IMR-90 (cell line): ENCODE data around the gene SVIP. TPM values are rescaled to one million over a fixed set of nuclear protein-coding genes. Genes with fewer than 3 reads are reported as not detected.
A peak's percentile ranks its signal among the peaks of the same experiment; 100 is the strongest.

Experiments
- ATAC-seq: fragments of 200-7000 bp; cut with Tn5 transposase; 2 replicates; pipeline ENCODE4 v1.9.1; 2020; ENCODE audit warnings: low read depth, mild to moderate bottlenecking, moderate library complexity
- BruUV-seq: library from RNA; stranded (reverse); fragments of 400-500 nt; replicated peaks from 2 replicates; lab custom pipeline; 2021; lab: Mats Ljungman, UMichigan
- CTCF ChIA-PET: fragments of 300-600 bp; formaldehyde crosslinking; extraction: SDS; loops from one replicate; lab custom pipeline; 2021; ENCODE audit warnings: antibody characterized with exemption; lab: Yijun Ruan, JAX
- POLR2A ChIA-PET: fragments of 300-600 bp; sonication (Branson Sonifier 250); formaldehyde crosslinking; loops from one replicate; lab custom pipeline; 2022; ENCODE audit warnings: antibody characterized with exemption; ENCODE audit not compliant: unreplicated experiment; lab: Charles Lee
- DNase-seq: peaks from one replicate; pipeline ENCODE4 v3.0.0; 2013
- H2AFZ ChIP-seq: replicated peaks from 2 replicates; pipeline ENCODE3; 2013; ENCODE audit warnings: low read length, mild to moderate bottlenecking; ENCODE audit not compliant: poor library complexity
- H2AK5ac ChIP-seq: 2 replicates; pipeline ENCODE4 v1.6.1; 2013; ENCODE audit warnings: low read depth, low read length, inconsistent platforms
- H2AK9ac ChIP-seq: replicated peaks from 2 replicates; pipeline ENCODE3; 2013; ENCODE audit warnings: mild to moderate bottlenecking, low read depth, low read length, moderate library complexity; ENCODE audit not compliant: poor library complexity
- H2BK120ac ChIP-seq: 2 replicates; pipeline ENCODE4 v1.6.1; 2013; ENCODE audit warnings: low read depth, low read length, inconsistent platforms
- H2BK15ac ChIP-seq: 3 replicates; pipeline ENCODE4 v1.6.1; 2013; ENCODE audit warnings: low read depth, low read length, inconsistent platforms
- H2BK20ac ChIP-seq: 2 replicates; pipeline ENCODE4 v1.6.1; 2013; ENCODE audit warnings: low read depth, mild to moderate bottlenecking, inconsistent platforms, low read length, moderate library complexity
- H2BK5ac ChIP-seq: 2 replicates; pipeline ENCODE4 v1.6.1; 2013; ENCODE audit warnings: mild to moderate bottlenecking, low read depth, low read length, inconsistent platforms; ENCODE audit not compliant: poor library complexity, severe bottlenecking
- H3K14ac ChIP-seq: replicated peaks from 2 replicates; pipeline ENCODE4 v1.6.1; 2013; ENCODE audit warnings: low read depth, low read length, inconsistent platforms
- H3K18ac ChIP-seq: 2 replicates; pipeline ENCODE4 v1.6.1; 2013; ENCODE audit warnings: low read depth, low read length, control low read depth
- H3K23ac ChIP-seq: 2 replicates; pipeline ENCODE4 v1.6.1; 2013; ENCODE audit warnings: low read depth, low read length, inconsistent platforms
- H3K27ac ChIP-seq: 2 replicates; pipeline ENCODE4 v1.5.1; 2013; ENCODE audit warnings: mild to moderate bottlenecking, control low read depth, low read length; ENCODE audit not compliant: insufficient read depth
- H3K27me3 ChIP-seq: 2 replicates; pipeline ENCODE4 v1.6.1; 2013; ENCODE audit warnings: low read length; ENCODE audit not compliant: control insufficient read depth, insufficient read depth
- H3K36me3 ChIP-seq: 2 replicates; pipeline ENCODE4 v1.6.1; 2013; ENCODE audit warnings: low read length, mixed read lengths; ENCODE audit not compliant: control insufficient read depth, insufficient read depth
- H3K4ac ChIP-seq: 2 replicates; pipeline ENCODE4 v1.6.1; 2013; ENCODE audit warnings: low read depth, low read length, inconsistent platforms
- H3K4me1 ChIP-seq: 2 replicates; pipeline ENCODE4 v1.6.1; 2013; ENCODE audit warnings: low read length, mixed read lengths; ENCODE audit not compliant: control insufficient read depth, insufficient read depth
- H3K4me2 ChIP-seq: 2 replicates; pipeline ENCODE4 v1.6.1; 2013; ENCODE audit warnings: low read depth, mild to moderate bottlenecking, control low read depth, low read length, moderate library complexity
- H3K4me3 ChIP-seq: 2 replicates; pipeline ENCODE4 v1.5.1; 2013; ENCODE audit warnings: low read depth, mild to moderate bottlenecking, control low read depth, low read length, moderate library complexity; ENCODE audit not compliant: insufficient read depth
- H3K56ac ChIP-seq: 2 replicates; pipeline ENCODE4 v1.6.1; 2013; ENCODE audit warnings: low read length, inconsistent platforms; ENCODE audit not compliant: insufficient read depth; ENCODE audit errors: extremely low read depth
- H3K79me1 ChIP-seq, 2 experiments: 2 replicates each; pipeline ENCODE4 v1.6.1; 2013; ENCODE audit warnings: low read length in 2 of 2, inconsistent platforms in 1 of 2, low read depth in 1 of 2
- H3K9ac ChIP-seq: 2 replicates; pipeline ENCODE4 v1.6.1; 2013; ENCODE audit warnings: low read depth, low read length, control low read depth
- H3K9me1 ChIP-seq: 2 replicates; pipeline ENCODE4 v1.6.1; 2013; ENCODE audit warnings: low read length, inconsistent platforms; ENCODE audit not compliant: insufficient read depth
- H3K9me3 ChIP-seq: 2 replicates; pipeline ENCODE4 v1.6.1; 2013; ENCODE audit warnings: low read length; ENCODE audit not compliant: control insufficient read depth, insufficient read depth
- H4K20me1 ChIP-seq: 2 replicates; pipeline ENCODE4 v1.6.1; 2013; ENCODE audit warnings: low read length, inconsistent platforms; ENCODE audit not compliant: insufficient read depth
- H4K5ac ChIP-seq: 2 replicates; pipeline ENCODE4 v1.6.1; 2013; ENCODE audit warnings: mild to moderate bottlenecking, low read depth, low read length, control low read depth
- H4K8ac ChIP-seq, 2 experiments: 2 replicates each; pipeline ENCODE4 v1.6.1; 2013; ENCODE audit warnings: low read depth in 2 of 2, low read length in 2 of 2, control low read depth in 1 of 2, inconsistent platforms in 1 of 2
- H4K91ac ChIP-seq: 2 replicates; pipeline ENCODE4 v1.6.1; 2013; ENCODE audit warnings: low read depth, low read length, inconsistent platforms; ENCODE audit not compliant: insufficient read depth
- BHLHE40 ChIP-seq: fragments of 150-350 bp; IDR thresholded peaks from 2 replicates; pipeline ENCODE4 v1.6.1; 2016; ENCODE audit warnings: mild to moderate bottlenecking, low read depth, low read length
- CTCF ChIP-seq: conservative IDR thresholded peaks from 2 replicates; pipeline ENCODE4 v1.5.1; 2012; ENCODE audit warnings: mild to moderate bottlenecking, low read depth, low read length, improper control_type of control experiment
- RCOR1 ChIP-seq: IDR thresholded peaks from 2 replicates; pipeline ENCODE4 v1.6.1; 2012; ENCODE audit warnings: mild to moderate bottlenecking, low read length, improper control_type of control experiment; ENCODE audit not compliant: insufficient replicate concordance
- USF2 ChIP-seq: fragments of 150-350 bp; IDR thresholded peaks from 2 replicates; pipeline ENCODE4 v1.6.1; 2017; ENCODE audit warnings: mild to moderate bottlenecking, antibody characterized with exemption, low read length, low read depth
- WGBS, 2 experiments: methylation state at CpG; one replicate each; pipeline versions ENCODE4 v1.1.5 to v1.1.7; 2013; ENCODE audit warnings: missing lambda C conversion rate in 2 of 2; ENCODE audit not compliant: insufficient read length in 1 of 2; ENCODE audit errors: extremely low coverage in 2 of 2; 5-methylcytosine and 5-hydroxymethylcytosine counted together
- dilution Hi-C: fragments of 300-500 bp; cut with HindIII; formaldehyde crosslinking; loops from one replicate; pipeline ENCODE4 v1.14.3; 2018; ENCODE audit warnings: low sequenced_read_pairs; ENCODE audit not compliant: unreplicated experiment
- in situ Hi-C: fragments of 300-500 bp; cut with MboI; formaldehyde crosslinking; loops from 3 replicates; pipeline ENCODE4 v1.14.3; 2019; ENCODE audit warnings: low sequenced_read_pairs, inconsistent platforms, mixed read lengths
- intact Hi-C: fragments of 100-400 bp; cut with micrococcal nuclease; formaldehyde crosslinking; loops from 2 replicates; pipeline ENCODE4 v1.10.0; 2022
- polyA plus RNA-seq, 3 experiments: library from polyadenylated mRNA; depleted of rRNA; stranded (reverse); fragments of >200 nt; gene quantifications; 2 replicates each; pipeline ENCODE4 v1.2.3, GENCODE V29; 2012; ENCODE audit warnings: low replicate concordance in 1 of 3
- total RNA-seq: library from RNA; depleted of rRNA; stranded (reverse); fragments of >200 nt; gene quantifications from 2 replicates; pipeline ENCODE4 v1.2.3, GENCODE V29; 2012

The SVIP gene
- total and polyA plus RNA-seq, 2 of the 4 experiments (the other 2 are of a cell fraction), result 2.0 to 6.8 TPM

- Histone ChIP-seq H3K9me1 (no peaks in the 10 kb centered on the region), H2BK5ac (no peak overlapping the region), H3K18ac (no peak overlapping the region), H4K20me1 (no peaks in the 10 kb centered on the region), H3K14ac (no peak overlapping the region), H3K36me3 (peaks cover 2% of the 10 kb centered on the region; the same call in 1 of the 2 replicates), H4K91ac (no peak overlapping the region), H2AK5ac (no peak overlapping the region), H3K9me3 (no peaks in the 10 kb centered on the region), H4K5ac (no peak overlapping the region), H4K8ac (0 out of 4 replicates have a peak overlapping the region, but pooled peaks of 1 of the 2 experiments have one; percentile 35), H3K27ac (no peak overlapping the region), H3K23ac (no peak overlapping the region), H3K4me1 (no peaks in the 10 kb centered on the region), H3K4ac (no peak overlapping the region), H3K27me3 (no peaks in the 10 kb centered on the region), H3K56ac (no peak overlapping the region), H3K4me2 (peak overlapping the region; percentile 71), H3K9ac (no peak overlapping the region), H2BK120ac (no peak overlapping the region), H2BK15ac (no peak overlapping the region), H2BK20ac (no peak overlapping the region), H3K79me1 (peaks cover 0 to 4% of the 10 kb centered on the region in 2 experiments; a peak in 3 of 4 replicates), H2AK9ac (peak overlapping the region; percentile 82), H3K4me3 (peak overlapping the region; percentile 70), H2AFZ (peak overlapping the region; percentile 88)
- ATAC-seq (no peak), DNase-seq (no peak)
- CTCF ChIA-PET, result interaction anchor here (0.8 to 1.0 kb wide), 2 partner anchors 9 to 19 kb away, joined by 3 to 4 read pairs; no protein-coding TSS in a partner anchor
- dilution Hi-C loops (no loop called here), in situ Hi-C loops (no loop called here), intact Hi-C loops (no loop called here)
- TF ChIP-seq CTCF (no peak), USF2 (no peak), BHLHE40 (no peak), RCOR1 (no peak)
- POLR2A ChIA-PET, result no interaction called here
- no TSS peak for BruUV-seq
- WGBS, 2 experiments, result no CpG with 5 or more reads among the region's 4 CpGs
Measured at GRCh38 chr11:22830082-22830414, 447 bp upstream of the SVIP start.
